Measurements from ENCODE around the gene TANGO6. TPM values are rescaled to one million over a fixed set of nuclear protein-coding genes. Genes with fewer than 3 reads are reported as not detected.

TANGO6 gene
- total RNA-seq, 1 donor from 2014 or later: 13.7 TPM

DNA sequence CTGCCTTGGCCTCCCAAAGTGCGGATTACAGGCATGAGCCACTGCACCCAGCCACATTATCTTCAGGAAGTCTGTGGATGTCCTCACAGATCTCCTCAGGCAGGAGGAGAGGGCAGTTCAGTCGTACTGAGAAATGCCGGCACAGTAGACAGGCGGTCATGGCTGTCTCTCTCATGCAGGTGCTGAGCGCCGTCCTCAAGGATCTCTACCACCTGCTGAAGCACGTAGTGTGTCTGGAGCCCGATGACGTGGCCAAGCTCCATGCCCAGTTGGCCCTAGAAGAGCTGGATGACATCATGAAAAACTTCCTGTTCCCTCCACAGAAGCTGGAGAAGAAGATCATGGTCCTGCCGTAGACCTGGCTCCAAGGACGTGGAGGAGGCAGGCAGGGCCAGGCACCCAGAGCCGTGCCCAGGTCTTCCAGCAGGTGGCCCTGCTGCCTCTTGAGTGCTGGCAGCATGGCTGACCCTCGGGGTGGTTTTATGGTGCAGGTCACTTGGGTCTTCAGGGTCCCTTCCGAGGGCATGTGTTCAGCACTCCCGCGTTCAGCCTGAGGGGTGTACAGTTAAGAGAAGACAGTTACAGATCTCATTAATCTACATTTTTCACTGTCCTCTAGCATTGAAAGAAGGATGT is 240.1 kb downstream of the TANGO6 start:
- Histone ChIP-seq H3K4me3 (ENCODE audit: low read depth, low read length) (no peak overlapping the region), H3K36me3 (ENCODE audit: control insufficient read depth, insufficient read depth, low read length) (no peaks in the 10 kb centered on the region), H3K27me3 (ENCODE audit: control insufficient read depth, insufficient read depth, low read length) (no peaks in the 10 kb centered on the region)
- FAIRE-seq (no peak), DNase-seq (ENCODE audit: low read depth) (no peak)
- TF ChIP-seq, protein P1, sequence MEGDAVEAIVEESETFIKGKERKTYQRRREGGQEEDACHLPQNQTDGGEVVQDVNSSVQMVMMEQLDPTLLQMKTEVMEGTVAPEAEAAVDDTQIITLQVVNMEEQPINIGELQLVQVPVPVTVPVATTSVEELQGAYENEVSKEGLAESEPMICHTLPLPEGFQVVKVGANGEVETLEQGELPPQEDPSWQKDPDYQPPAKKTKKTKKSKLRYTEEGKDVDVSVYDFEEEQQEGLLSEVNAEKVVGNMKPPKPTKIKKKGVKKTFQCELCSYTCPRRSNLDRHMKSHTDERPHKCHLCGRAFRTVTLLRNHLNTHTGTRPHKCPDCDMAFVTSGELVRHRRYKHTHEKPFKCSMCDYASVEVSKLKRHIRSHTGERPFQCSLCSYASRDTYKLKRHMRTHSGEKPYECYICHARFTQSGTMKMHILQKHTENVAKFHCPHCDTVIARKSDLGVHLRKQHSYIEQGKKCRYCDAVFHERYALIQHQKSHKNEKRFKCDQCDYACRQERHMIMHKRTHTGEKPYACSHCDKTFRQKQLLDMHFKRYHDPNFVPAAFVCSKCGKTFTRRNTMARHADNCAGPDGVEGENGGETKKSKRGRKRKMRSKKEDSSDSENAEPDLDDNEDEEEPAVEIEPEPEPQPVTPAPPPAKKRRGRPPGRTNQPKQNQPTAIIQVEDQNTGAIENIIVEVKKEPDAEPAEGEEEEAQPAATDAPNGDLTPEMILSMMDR (IDR thresholded peaks at IDR 0.05; ENCODE audit: insufficient read depth, low read length, severe bottlenecking): peak; percentile 18

DNA sequence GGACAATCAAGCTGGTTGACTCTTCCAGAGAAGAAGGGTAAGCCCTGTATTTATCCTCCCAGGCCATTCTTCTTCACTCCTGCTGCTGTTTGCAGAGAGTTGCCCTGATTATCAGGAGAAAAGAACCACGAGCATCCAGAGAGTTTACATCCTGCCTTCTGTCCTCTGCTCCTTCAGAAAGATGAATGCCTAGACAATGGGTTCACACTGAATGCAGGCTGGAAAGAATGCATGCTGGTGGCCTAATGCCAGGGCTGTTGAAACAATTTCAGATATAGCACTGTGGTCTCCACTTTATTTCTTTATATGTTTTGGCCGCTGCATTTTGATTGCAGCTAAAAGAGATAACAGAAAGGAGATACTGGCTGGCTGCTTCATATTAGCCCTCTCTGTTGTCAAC is 241.0 kb downstream of the TANGO6 start:
- TF ChIP-seq, protein P1 (IDR thresholded peaks at IDR 0.05; ENCODE audit: insufficient read depth, low read length, severe bottlenecking): no peak
- FAIRE-seq (no peak), DNase-seq (ENCODE audit: low read depth) (no peak)
- H3K27me3 ChIP-seq (ENCODE audit: control insufficient read depth, insufficient read depth, low read length): no peaks in the 10 kb centered on the region
- no peak overlapping the region for H3K4me3 ChIP-seq (ENCODE audit: low read depth, low read length)
- no peaks in the 10 kb centered on the region for H3K36me3 ChIP-seq (ENCODE audit: control insufficient read depth, insufficient read depth, low read length)

DNA sequence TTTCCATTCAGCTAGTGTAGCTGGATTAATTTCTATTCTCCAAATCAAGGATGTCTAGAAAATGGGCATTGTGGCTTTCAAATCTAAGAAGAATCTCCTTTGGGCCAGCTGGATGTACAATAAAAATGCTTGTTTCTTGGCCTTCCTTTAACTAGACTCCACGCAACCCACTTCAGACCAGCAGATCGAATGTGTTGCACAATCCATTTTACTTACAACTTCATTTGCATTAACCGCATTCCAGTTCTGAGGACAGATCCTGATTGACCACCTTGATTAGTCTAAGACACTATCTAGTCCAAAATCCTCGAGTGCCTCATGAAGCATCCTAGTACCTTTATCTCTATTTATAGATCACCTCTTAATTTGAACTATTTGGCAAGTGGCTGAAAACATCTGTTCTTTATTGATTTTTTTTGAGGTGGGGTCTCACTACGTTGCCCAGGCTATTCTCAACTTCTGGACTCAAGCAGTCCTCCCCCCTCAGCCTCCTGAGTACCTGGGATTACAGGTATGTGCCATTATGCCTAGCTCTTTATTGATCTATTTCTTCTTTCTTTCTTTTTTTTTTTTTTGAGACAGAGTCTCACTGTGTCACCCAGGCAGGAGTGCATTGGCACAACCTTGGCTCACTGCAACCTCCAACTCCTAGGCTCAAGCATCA is 241.8 kb downstream of the TANGO6 start:
- Histone ChIP-seq H3K27me3 (ENCODE audit: control insufficient read depth, insufficient read depth, low read length) (no peaks in the 10 kb centered on the region), H3K36me3 (ENCODE audit: control insufficient read depth, insufficient read depth, low read length) (no peaks in the 10 kb centered on the region), H3K4me3 (ENCODE audit: low read depth, low read length) (no peak overlapping the region)
- TF ChIP-seq, protein P1 (IDR thresholded peaks at IDR 0.05; ENCODE audit: insufficient read depth, low read length, severe bottlenecking): no peak
- FAIRE-seq (no peak), DNase-seq (ENCODE audit: low read depth) (no peak)

DNA sequence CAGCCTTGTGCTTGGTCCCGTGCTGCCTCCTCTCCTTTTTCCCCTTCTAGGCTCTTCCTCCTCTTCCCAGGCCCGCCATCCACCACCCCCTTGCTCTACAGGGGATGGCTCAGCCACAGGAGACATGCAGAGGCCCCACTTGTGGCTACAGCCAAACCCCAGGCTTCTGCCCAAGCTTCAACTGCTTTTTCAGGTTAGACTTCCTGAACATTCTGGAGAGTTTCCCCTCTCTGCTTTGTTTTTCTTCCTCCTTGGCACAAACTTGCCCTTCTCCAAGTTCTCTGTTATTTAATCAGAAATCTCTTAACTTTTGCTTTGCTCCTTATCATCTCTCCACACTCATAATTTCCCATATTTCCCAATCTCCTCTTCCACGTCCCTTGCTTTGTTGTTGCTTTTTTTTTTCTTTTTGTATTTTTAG is 243.8 kb downstream of the TANGO6 start:
- H3K36me3 ChIP-seq (ENCODE audit: control insufficient read depth, insufficient read depth, low read length): no peaks in the 10 kb centered on the region
- FAIRE-seq (no peak), DNase-seq (ENCODE audit: low read depth) (no peak)
- no peaks in the 10 kb centered on the region for H3K27me3 ChIP-seq (ENCODE audit: control insufficient read depth, insufficient read depth, low read length)
- no peak overlapping the region for H3K4me3 ChIP-seq (ENCODE audit: low read depth, low read length)
- TF ChIP-seq, protein P1 (IDR thresholded peaks at IDR 0.05; ENCODE audit: insufficient read depth, low read length, severe bottlenecking): no peak

DNA sequence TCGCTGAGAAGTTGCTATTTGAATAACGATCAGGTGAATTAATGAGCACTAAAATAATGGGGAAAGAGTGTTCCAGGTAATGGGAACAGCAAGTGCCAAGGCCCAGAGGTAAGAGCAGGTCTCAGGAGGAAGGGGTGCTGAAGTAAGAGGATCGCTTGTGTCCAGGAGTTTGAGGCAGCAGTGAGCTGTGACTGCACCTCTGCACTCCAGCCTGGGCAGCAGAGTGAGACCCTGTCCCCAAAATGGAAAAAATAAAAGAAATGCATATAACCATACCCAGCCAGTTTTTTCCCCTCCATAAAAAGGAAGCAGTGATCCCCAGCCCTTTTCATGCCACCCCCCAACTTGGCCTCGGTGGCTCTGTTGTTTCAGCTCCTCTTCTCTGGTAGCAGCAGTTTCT is 245.4 kb downstream of the TANGO6 start:
- no peak overlapping the region for H3K4me3 ChIP-seq (ENCODE audit: low read depth, low read length)
- H3K36me3 ChIP-seq (ENCODE audit: control insufficient read depth, insufficient read depth, low read length): no peaks in the 10 kb centered on the region
- FAIRE-seq (no peak), DNase-seq (ENCODE audit: low read depth) (no peak)
- TF ChIP-seq, protein P1 (IDR thresholded peaks at IDR 0.05; ENCODE audit: insufficient read depth, low read length, severe bottlenecking): no peak
- H3K27me3 ChIP-seq (ENCODE audit: control insufficient read depth, insufficient read depth, low read length): no peaks in the 10 kb centered on the region

Data from bronchial epithelial cell (primary cell).